SU-DHL-6 (cell line): ENCODE results near the gene SMIM31.

Experiments used
- H2AFZ ChIP-seq: fragments of 200-600 bp; sonication (generic); 2 replicates; pipeline ENCODE4 v1.6.1; 2014; ENCODE audit warnings: low read depth, mild to moderate bottlenecking, moderate library complexity, mixed read lengths, antibody characterized with exemption, low read length; ENCODE audit not compliant: severe bottlenecking
- H3F3A ChIP-seq: fragments of 200-600 bp; shearing (Covaris generic); 2 replicates; pipeline ENCODE4 v1.6.0; 2016; ENCODE audit warnings: antibody characterized with exemption, mild to moderate bottlenecking; ENCODE audit not compliant: insufficient read depth
- H3K27ac ChIP-seq: fragments of 200-600 bp; sonication (generic); 2 replicates; pipeline ENCODE4 v1.5.1; 2016; ENCODE audit warnings: low read depth, mild to moderate bottlenecking, low read length, moderate library complexity, mixed read lengths
- H3K27me3 ChIP-seq: fragments of 200-600 bp; sonication (generic), shearing (Covaris generic); 2 replicates; pipeline ENCODE4 v1.6.0; 2014; ENCODE audit warnings: mild to moderate bottlenecking, low read length
- H3K36me3 ChIP-seq: fragments of 200-600 bp; sonication (generic); 2 replicates; pipeline ENCODE4 v1.6.1; 2014; ENCODE audit warnings: mild to moderate bottlenecking, low read length, mixed read lengths
- H3K4me2 ChIP-seq: fragments of 300-600, 200-600 bp; shearing (Covaris generic), sonication (generic); 2 replicates; pipeline ENCODE4 v1.6.0; 2014; ENCODE audit warnings: low read length, low read depth, mild to moderate bottlenecking; ENCODE audit not compliant: poor library complexity, severe bottlenecking
- H3K4me3 ChIP-seq: fragments of 200-600 bp; sonication (generic); 2 replicates; pipeline ENCODE4 v1.5.1; 2014; ENCODE audit warnings: antibody characterized with exemption, low read length, mild to moderate bottlenecking, mixed read lengths; ENCODE audit not compliant: insufficient read depth, poor library complexity, severe bottlenecking
- H3K79me2 ChIP-seq: fragments of 200-600 bp; sonication (generic); 2 replicates; pipeline ENCODE4 v1.6.1; 2014; ENCODE audit warnings: mild to moderate bottlenecking, low read length, moderate library complexity; ENCODE audit not compliant: insufficient read depth
- H3K9ac ChIP-seq: fragments of 200-600 bp; sonication (generic); 2 replicates; pipeline ENCODE4 v1.7.0; 2014; ENCODE audit warnings: mild to moderate bottlenecking, low read length
- H3K9me2 ChIP-seq: fragments of 200-600 bp; sonication (generic); replicated peaks from 2 replicates; pipeline ENCODE4 v1.6.1; 2014; ENCODE audit warnings: low read length; ENCODE audit not compliant: insufficient read depth
- H3K9me3 ChIP-seq: fragments of 200-600 bp; sonication (generic); 2 replicates; pipeline ENCODE4 v1.6.1; 2014; ENCODE audit warnings: low read length, mixed read lengths; ENCODE audit not compliant: insufficient read depth
- H4K20me1 ChIP-seq: fragments of 200-600 bp; sonication (generic); 2 replicates; pipeline ENCODE4 v1.6.1; 2014; ENCODE audit warnings: low read depth, mild to moderate bottlenecking, antibody characterized with exemption, low read length, moderate library complexity, mixed read lengths
- EZH2phosphoT487 ChIP-seq: fragments of 200-600 bp; sonication (generic), shearing (Covaris generic); conservative IDR thresholded peaks from 2 replicates; pipeline ENCODE4 v1.6.1; 2018; ENCODE audit warnings: mild to moderate bottlenecking, antibody characterized with exemption, low read length, moderate library complexity, mixed read lengths
- TF ChIP-seq, protein P1 (sequence below): fragments of 200-600 bp; sonication (generic); IDR thresholded peaks from one replicate; pipeline ENCODE4 v1.5.1; 2017; ENCODE audit warnings: antibody characterized with exemption, mild to moderate bottlenecking, low read length, moderate library complexity; ENCODE audit not compliant: insufficient read depth, poor library complexity, severe bottlenecking

SMIM31 gene

DNA sequence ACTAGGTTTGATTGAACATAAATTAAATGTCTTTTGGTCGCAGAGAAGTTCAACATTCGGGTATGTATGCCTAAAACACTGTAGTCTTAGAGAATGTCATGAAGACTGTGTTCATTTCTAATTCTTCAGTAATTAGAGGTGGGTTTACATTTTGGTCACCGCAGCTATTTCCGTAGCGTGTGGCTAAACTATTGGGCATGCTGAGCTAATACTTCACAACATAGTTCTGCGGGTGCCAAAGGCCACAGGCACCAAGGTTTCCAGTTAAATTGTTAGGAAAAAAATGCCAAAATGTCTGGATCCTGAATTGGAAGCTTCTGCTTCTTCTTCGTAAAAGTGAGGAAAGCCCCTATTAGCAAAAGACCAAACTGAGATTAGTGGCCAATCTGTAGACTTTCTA, 25.1 kb downstream of the SMIM31 start:
- no peak overlapping the region for H3K4me2 ChIP-seq
- H3K79me2 ChIP-seq, result no peaks in the 10 kb centered on the region
- no peaks in the 10 kb centered on the region for H3K27me3 ChIP-seq
- no peaks in the 10 kb centered on the region for H3K9me2 ChIP-seq
- no peak overlapping the region for H3K4me3 ChIP-seq
- TF ChIP-seq, protein P1, sequence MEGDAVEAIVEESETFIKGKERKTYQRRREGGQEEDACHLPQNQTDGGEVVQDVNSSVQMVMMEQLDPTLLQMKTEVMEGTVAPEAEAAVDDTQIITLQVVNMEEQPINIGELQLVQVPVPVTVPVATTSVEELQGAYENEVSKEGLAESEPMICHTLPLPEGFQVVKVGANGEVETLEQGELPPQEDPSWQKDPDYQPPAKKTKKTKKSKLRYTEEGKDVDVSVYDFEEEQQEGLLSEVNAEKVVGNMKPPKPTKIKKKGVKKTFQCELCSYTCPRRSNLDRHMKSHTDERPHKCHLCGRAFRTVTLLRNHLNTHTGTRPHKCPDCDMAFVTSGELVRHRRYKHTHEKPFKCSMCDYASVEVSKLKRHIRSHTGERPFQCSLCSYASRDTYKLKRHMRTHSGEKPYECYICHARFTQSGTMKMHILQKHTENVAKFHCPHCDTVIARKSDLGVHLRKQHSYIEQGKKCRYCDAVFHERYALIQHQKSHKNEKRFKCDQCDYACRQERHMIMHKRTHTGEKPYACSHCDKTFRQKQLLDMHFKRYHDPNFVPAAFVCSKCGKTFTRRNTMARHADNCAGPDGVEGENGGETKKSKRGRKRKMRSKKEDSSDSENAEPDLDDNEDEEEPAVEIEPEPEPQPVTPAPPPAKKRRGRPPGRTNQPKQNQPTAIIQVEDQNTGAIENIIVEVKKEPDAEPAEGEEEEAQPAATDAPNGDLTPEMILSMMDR, result no peak
- TF ChIP-seq EZH2phosphoT487, result no peak
- no peak overlapping the region for H3K9ac ChIP-seq
- no peaks in the 10 kb centered on the region for H3K36me3 ChIP-seq
- no peaks in the 10 kb centered on the region for H3K9me3 ChIP-seq
- no peaks in the 10 kb centered on the region for H3F3A ChIP-seq
- no peak overlapping the region for H2AFZ ChIP-seq
- no peaks in the 10 kb centered on the region for H4K20me1 ChIP-seq
- no peak overlapping the region for H3K27ac ChIP-seq

DNA sequence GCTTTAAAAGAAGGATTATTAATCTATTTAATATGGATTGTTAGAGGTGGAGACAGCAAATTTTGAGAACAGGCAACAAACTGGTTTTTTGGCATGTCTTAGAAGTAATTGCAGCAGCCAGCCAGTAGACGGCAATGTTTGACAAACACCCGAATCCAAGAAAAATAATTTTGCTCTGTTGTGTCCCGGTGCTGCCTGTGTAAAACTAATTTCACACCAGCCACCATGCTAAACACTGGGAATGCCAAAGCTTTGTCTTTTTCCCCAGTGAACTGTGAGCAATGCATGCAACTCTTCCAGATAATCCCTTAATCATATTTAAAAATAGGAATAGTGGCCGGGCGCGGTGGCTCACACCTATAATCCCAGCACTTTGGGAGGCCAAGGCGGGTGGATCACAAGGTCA, 25.9 kb downstream of the SMIM31 start:
- Histone ChIP-seq H3K9me3 (no peaks in the 10 kb centered on the region), H4K20me1 (no peaks in the 10 kb centered on the region), H3K4me3 (no peak overlapping the region), H3K27ac (no peak overlapping the region), H3K79me2 (no peaks in the 10 kb centered on the region), H3K9me2 (no peaks in the 10 kb centered on the region), H3K4me2 (no peak overlapping the region), H3K9ac (no peak overlapping the region), H3F3A (no peaks in the 10 kb centered on the region), H3K27me3 (no peaks in the 10 kb centered on the region), H3K36me3 (no peaks in the 10 kb centered on the region), H2AFZ (no peak overlapping the region)
- TF ChIP-seq EZH2phosphoT487, result no peak
- TF ChIP-seq, protein P1, result peak; percentile 54

DNA sequence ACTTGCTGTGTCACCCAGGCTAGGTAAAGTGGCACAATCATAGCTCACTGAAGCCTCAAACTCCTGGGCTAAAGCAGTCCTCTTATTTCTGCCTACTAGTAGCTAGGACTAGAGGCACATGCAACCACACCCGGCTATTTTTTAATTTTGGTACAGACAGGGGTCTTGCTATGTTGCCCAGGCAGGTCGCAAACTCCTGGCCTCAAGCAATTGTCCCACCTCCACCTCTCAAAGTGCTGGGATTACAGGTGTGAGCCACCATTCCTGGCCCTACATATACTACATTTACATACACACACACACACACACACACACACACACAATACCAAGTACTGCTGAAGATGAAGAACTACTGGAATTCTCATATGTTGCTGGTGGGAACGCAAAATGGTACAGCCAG, 26.9 kb downstream of the SMIM31 start:
- Histone ChIP-seq H4K20me1 (no peaks in the 10 kb centered on the region), H3K9me3 (no peaks in the 10 kb centered on the region), H3F3A (no peaks in the 10 kb centered on the region), H3K9ac (no peak overlapping the region), H3K9me2 (no peaks in the 10 kb centered on the region), H3K4me2 (no peak overlapping the region), H3K79me2 (no peaks in the 10 kb centered on the region), H3K36me3 (no peaks in the 10 kb centered on the region), H2AFZ (no peak overlapping the region), H3K27me3 (no peaks in the 10 kb centered on the region), H3K4me3 (no peak overlapping the region), H3K27ac (no peak overlapping the region)
- TF ChIP-seq EZH2phosphoT487, result no peak
- TF ChIP-seq, protein P1, result no peak

DNA sequence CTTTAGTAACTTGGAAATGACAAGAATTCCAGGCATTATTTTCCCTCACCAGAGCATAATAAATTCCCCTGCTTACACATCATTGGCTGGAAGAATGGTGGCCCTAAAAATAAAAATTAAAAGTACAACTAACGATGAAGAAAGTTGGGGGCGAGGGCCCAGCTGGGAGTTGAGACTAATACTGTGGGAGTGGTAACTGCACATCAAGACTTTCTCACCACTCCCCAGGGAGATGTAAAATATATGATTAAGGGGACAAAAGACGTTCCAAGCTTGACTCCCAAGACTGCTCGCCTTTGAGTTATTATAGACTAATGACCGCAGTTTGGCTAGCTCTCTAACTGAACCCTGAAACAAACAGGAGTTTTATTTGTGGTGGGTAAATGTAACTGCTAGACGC, 30.0 kb downstream of the SMIM31 start:
- Histone ChIP-seq H3K9ac (no peak overlapping the region), H3K79me2 (no peaks in the 10 kb centered on the region), H3F3A (no peaks in the 10 kb centered on the region), H3K4me2 (no peak overlapping the region), H3K27ac (no peak overlapping the region), H2AFZ (no peak overlapping the region), H3K9me3 (no peaks in the 10 kb centered on the region), H3K4me3 (no peak overlapping the region), H4K20me1 (no peaks in the 10 kb centered on the region), H3K9me2 (no peaks in the 10 kb centered on the region), H3K36me3 (no peaks in the 10 kb centered on the region), H3K27me3 (no peaks in the 10 kb centered on the region)
- TF ChIP-seq EZH2phosphoT487, result no peak
- TF ChIP-seq, protein P1, result no peak
